Omental fat pad (tissue), 4 donors: ENCODE results near the gene PVR. TPM values are rescaled to one million over a fixed set of nuclear protein-coding genes. Genes with fewer than 3 reads are reported as not detected.

Experiments used
- ATAC-seq: fragments of 150-250 bp; one replicate; pipeline ENCODE4 v1.9.1; 2016; ENCODE audit warnings: mild to moderate bottlenecking, moderate library complexity; ENCODE audit not compliant: low FRiP score
- DNase-seq: peaks from one replicate; pipeline ENCODE4 v3.0.0-alpha.2; 2019; ENCODE audit warnings: low spot score
- total RNA-seq, 4 donors: library from RNA; depleted of rRNA; stranded (reverse); fragments of >200 nt; gene quantifications; one replicate each; pipeline ENCODE4 v1.1.0, GENCODE V29; 2016
- TF ChIP-seq, protein P1 (sequence below), 3 donors: fragments of 450-650 bp; IDR thresholded peaks; one replicate each; pipeline ENCODE4 v1.5.1; 2016 to 2017; ENCODE audit warnings: antibody characterized with exemption in 3 of 3, mild to moderate bottlenecking in 3 of 3, moderate library complexity in 2 of 3

The PVR gene
- total RNA-seq, 4 donors from 2014 or later, result 17.0 to 93.9 (median 28.6) TPM

GRCh38 chr19:44636439-44637389, 7.0 kb upstream of the PVR start:
- TF ChIP-seq, protein P1, sequence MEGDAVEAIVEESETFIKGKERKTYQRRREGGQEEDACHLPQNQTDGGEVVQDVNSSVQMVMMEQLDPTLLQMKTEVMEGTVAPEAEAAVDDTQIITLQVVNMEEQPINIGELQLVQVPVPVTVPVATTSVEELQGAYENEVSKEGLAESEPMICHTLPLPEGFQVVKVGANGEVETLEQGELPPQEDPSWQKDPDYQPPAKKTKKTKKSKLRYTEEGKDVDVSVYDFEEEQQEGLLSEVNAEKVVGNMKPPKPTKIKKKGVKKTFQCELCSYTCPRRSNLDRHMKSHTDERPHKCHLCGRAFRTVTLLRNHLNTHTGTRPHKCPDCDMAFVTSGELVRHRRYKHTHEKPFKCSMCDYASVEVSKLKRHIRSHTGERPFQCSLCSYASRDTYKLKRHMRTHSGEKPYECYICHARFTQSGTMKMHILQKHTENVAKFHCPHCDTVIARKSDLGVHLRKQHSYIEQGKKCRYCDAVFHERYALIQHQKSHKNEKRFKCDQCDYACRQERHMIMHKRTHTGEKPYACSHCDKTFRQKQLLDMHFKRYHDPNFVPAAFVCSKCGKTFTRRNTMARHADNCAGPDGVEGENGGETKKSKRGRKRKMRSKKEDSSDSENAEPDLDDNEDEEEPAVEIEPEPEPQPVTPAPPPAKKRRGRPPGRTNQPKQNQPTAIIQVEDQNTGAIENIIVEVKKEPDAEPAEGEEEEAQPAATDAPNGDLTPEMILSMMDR (IDR thresholded peaks at IDR 0.05), result no peak
- DNase-seq (no peak), ATAC-seq (no peak)

- ATAC-seq, result no peak
- no peak for DNase-seq
- TF ChIP-seq, protein P1 (IDR thresholded peaks at IDR 0.05), result no peak
Measured at GRCh38 chr19:44637390-44637764, 6.3 kb upstream of the PVR start.

DNA sequence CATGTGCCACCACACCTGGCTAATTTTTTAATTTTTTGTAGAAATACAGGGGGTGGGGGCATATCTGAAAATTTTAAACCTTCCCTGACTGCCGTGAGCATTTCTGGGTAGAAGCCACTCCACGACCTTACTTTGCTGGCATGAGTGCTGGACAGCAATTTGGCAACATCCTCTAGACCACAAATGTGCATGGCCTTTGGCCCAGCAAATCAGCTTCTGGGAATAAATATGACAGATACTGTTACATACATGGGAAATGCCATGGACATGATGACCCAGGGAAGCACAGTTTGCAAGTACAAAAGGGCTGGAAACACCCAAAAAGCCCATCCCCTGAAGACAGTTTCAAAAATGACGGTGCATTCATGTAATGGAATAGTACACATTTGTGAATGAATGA, 3.2 kb upstream of the PVR start:
- DNase-seq (no peak), ATAC-seq (no peak)
- TF ChIP-seq, protein P1 (IDR thresholded peaks at IDR 0.05), result no peak

GRCh38 chr19:44641501-44642265, 2.0 kb upstream of the PVR start:
- ATAC-seq (no peak), DNase-seq (no peak)
- TF ChIP-seq, protein P1 (IDR thresholded peaks at IDR 0.05), result no peak

DNA sequence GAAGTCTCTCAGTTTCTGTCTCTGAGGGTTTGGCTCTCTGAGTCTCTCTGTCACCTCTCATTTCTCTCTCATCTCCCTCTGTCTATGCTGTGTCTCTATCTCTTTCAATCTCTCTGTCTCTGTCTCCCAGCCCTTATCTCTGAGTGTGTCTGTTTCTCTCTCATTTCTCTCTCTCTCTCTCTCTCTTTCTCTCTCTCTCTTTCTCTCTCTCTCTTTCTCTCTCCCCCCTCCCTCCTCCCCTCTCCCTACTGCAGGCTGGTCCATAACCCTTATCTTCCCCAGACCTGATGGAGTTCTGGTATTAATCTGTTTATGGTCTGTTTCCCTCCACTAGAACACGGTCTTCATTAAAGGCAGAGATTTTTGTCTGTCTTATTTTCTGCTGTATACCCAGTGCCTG, 1.3 kb upstream of the PVR start:
- ATAC-seq, result no peak
- TF ChIP-seq, protein P1 (IDR thresholded peaks at IDR 0.05), result no peak
- no peak for DNase-seq

DNA sequence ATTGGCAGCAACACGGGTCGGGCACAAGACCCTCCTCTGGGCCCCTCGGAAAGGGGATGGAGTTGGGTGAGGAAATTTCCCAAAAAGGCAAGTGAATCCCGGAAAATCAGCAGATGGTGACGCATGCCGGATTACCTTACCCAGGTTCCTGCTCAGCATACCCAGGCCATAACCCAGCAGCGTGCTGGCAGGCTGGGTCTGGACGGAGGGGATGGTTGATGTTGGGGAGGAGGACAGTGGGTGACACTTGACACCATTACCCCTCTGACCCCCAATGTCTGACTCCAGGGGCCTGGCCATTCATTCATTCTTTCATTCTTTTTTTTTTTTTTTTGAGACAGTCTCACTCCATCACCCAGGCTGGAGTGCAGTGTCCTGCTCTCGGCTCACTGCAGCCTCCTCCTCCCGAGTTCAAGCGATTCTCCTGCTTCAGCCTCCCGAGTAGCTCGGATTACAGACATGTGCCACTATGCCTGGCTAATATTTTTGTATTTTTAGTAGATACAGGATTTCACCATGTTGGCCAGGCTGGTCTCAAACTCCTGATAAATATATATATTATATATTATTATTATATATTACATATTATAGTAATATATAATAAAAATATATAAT, 799 bp downstream of the PVR start:
- TF ChIP-seq, protein P1 (IDR thresholded peaks at IDR 0.05), result no peak
- no peak for DNase-seq

More for the DNA sequence above, 799 bp downstream of the PVR start:
- peak; percentile 61 for ATAC-seq
